Hair follicle dermal papilla cell (primary cell): ENCODE measurements around the gene DQX1. TPM values are rescaled to one million over a fixed set of nuclear protein-coding genes. Genes with fewer than 3 reads are reported as not detected.

ENCODE experiments used
- total RNA-seq: library from RNA; depleted of rRNA; stranded (reverse); fragments of >200 nt; gene quantifications from 2 replicates; pipeline ENCODE4 v1.2.3, GENCODE V29; 2012

Gene DQX1
- total RNA-seq: 0.16 TPM in 1 of 2 replicates, not detected in the other

GRCh38 chr2:74525717-74526648 lies at the start of gene DQX1:
Gene DQX1 (minus strand): TSS chr2:74526231. CDS start chr2:74525729, 502 bp downstream.

GRCh38 chr2:74553892-74554819 lies 28.1 kb upstream of the DQX1 start, which contains the start of the genes DOK1 and LOXL3:
Gene DOK1 (plus strand): TSS chr2:74554720. CDS start chr2:74554755, 35 bp downstream.
Gene LOXL3 (minus strand): TSS chr2:74553942. CDS start chr2:74552634, 1,308 bp downstream.

GRCh38 chr2:74529357-74530238 lies 3.6 kb upstream of the DQX1 start, which contains the start of the genes AUP1 and HTRA2:
Gene AUP1 (minus strand): TSS chr2:74529706. CDS start chr2:74529629, 77 bp downstream.
Gene HTRA2 (plus strand): TSS chr2:74529933. CDS start chr2:74530007, 74 bp downstream.

GRCh38 chr2:74514368-74515270 lies 11.4 kb downstream of the DQX1 start, which contains the start of gene TLX2:
Gene TLX2 (plus strand): TSS chr2:74514450. CDS start chr2:74514807, 357 bp downstream.

GRCh38 chr2:74507145-74507925 lies 18.7 kb downstream of the DQX1 start, which contains the start of gene PCGF1:
Gene PCGF1 (minus strand): TSS chr2:74507695. CDS start chr2:74507668, 27 bp downstream.

GRCh38 chr2:74499267-74499939 lies 26.6 kb downstream of the DQX1 start, which contains the start of gene LBX2:
Gene LBX2 (minus strand): TSS chr2:74499603. CDS start chr2:74499537, 66 bp downstream.

GRCh38 chr2:74482801-74483674 lies 43.0 kb downstream of the DQX1 start, which contains the start of the genes CCDC142 and TTC31:
Gene CCDC142 (minus strand): TSS chr2:74482998. CDS start chr2:74482837, 161 bp downstream.
Gene TTC31 (plus strand): TSS chr2:74483081. CDS start chr2:74483096, 15 bp downstream.

GRCh38 chr2:74472086-74472944 lies 53.7 kb downstream of the DQX1 start, which contains the start of gene MRPL53:
Gene MRPL53 (minus strand): TSS chr2:74472680. CDS start chr2:74472660, 20 bp downstream.

Other genes starting within 250 kb of the DQX1 start
- gene SLC4A5, start 182.8 kb downstream of the DQX1 start, total RNA-seq: 0.81 and 1.1 TPM in 2 replicates
- gene DCTN1, start 145.9 kb downstream of the DQX1 start, total RNA-seq: 166 and 172 TPM in 2 replicates
- 3.1 and 3.8 TPM in 2 replicates for gene C2orf81, start 104.6 kb downstream of the DQX1 start, total RNA-seq
- gene WDR54, start 104.5 kb downstream of the DQX1 start, total RNA-seq: 20.3 and 25.6 TPM in 2 replicates
- gene RTKN, start 84.3 kb downstream of the DQX1 start, total RNA-seq: 19.2 and 21.7 TPM in 2 replicates
- gene INO80B, start 71.1 kb downstream of the DQX1 start, total RNA-seq: 12.8 and 23.1 TPM in 2 replicates
- 42.7 and 54.3 TPM in 2 replicates for gene WBP1, start 67.8 kb downstream of the DQX1 start, total RNA-seq
- 48.5 and 63.1 TPM in 2 replicates for gene MOGS, start 60.8 kb downstream of the DQX1 start, total RNA-seq
- gene MRPL53, start 53.6 kb downstream of the DQX1 start, total RNA-seq: 19.3 and 21.6 TPM in 2 replicates
- gene CCDC142, start 43.2 kb downstream of the DQX1 start, total RNA-seq: 17.7 and 27.6 TPM in 2 replicates
- gene TTC31, start 43.1 kb downstream of the DQX1 start, total RNA-seq: 17.0 and 19.0 TPM in 2 replicates
- gene LBX2, start 26.6 kb downstream of the DQX1 start, total RNA-seq: 1.9 and 2.1 TPM in 2 replicates
- 28.4 and 34.1 TPM in 2 replicates for gene PCGF1, start 18.5 kb downstream of the DQX1 start, total RNA-seq
- not detected in 2 replicates for gene TLX2, start 11.8 kb downstream of the DQX1 start, total RNA-seq
- 65.1 and 68.2 TPM in 2 replicates for gene AUP1, start 3.5 kb upstream of the DQX1 start, total RNA-seq
- gene HTRA2, start 3.7 kb upstream of the DQX1 start, total RNA-seq: 41.3 and 42.7 TPM in 2 replicates
- 14.7 and 20.6 TPM in 2 replicates for gene LOXL3, start 27.7 kb upstream of the DQX1 start, total RNA-seq
- gene DOK1, start 28.5 kb upstream of the DQX1 start, total RNA-seq: 31.0 and 31.3 TPM in 2 replicates
- 0.12 and 0.16 TPM in 2 replicates for gene M1AP, start 122.1 kb upstream of the DQX1 start, total RNA-seq
- gene SEMA4F, start 128.0 kb upstream of the DQX1 start, total RNA-seq: 9.7 and 10.1 TPM in 2 replicates